ENCODE results near the gene KRTAP17-1.

KRTAP17-1 gene

DNA sequence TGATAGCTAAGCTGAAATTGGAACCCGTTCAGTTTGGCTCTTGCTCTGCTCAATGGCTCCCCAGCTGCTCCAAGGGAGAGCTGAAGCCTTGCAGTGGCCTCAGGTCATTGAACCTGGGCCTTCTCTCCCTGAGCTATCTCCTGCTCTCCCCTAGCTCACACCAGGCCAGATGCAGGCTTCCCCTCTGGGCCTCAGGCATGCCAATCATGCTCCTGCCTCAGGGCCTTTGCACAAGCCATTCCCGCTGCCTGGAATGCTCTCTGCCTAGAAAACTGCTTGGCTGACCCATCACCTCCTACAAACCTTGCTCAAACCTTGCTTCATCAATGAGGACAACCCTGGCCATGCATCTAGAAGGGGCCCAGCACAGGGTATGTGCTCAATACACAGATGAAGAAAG is 16.7 kb upstream of the KRTAP17-1 start:
- DNase-seq (ENCODE audit: low spot score), result no peak

DNA sequence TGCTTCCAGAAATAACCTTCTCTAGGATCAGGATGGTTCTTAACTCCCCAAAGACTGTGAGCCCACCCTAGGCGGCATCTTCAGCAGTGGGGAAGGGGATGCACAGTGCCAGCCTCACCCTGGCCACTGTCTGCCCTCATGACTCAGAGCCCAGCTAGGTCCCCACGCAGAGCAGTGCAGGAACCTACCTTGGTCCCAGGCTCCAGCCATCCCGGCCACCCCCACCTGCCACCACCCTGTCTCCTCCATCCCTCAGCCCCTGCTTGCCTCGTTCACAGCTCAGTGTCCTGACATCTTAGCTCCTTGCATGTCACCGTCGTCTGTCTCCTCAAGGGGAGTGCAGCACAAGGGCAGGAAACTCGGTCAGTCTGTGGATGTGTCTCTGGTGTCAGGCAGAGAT is 16.1 kb upstream of the KRTAP17-1 start:
- no peak for DNase-seq (ENCODE audit: low spot score)

DNA sequence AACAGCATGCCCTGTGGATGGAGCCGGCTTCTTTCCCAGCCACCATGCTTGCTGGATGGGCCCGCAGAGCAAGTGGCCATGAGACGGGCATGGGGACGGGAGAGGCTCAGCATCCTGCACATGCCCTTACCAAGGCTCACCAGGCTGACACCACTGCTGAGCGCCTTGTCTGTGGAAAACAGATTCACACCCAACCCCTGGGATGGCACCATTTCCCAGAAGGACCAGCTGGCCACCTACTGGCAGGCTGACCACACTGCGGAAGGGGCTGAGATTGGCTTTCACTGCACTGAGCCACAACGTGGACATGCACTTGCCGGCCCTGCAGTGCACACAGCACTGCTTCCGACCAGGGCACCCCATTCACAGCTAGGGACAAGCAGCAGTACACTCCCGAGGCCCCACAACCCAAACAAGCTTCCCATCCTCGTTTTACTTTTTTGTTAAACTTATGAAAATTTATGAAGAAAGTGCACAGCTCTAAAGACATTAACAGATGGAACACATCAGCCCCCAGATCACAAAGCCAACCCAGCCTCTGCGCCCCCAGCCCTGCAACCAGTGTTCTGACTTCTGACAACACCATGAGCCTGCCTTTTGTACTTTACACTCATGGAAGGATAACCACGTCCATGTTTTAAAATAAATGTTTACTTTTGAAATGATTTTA is 13.9 kb upstream of the KRTAP17-1 start:
- peak; percentile 78 for DNase-seq (ENCODE audit: low spot score)

DNA sequence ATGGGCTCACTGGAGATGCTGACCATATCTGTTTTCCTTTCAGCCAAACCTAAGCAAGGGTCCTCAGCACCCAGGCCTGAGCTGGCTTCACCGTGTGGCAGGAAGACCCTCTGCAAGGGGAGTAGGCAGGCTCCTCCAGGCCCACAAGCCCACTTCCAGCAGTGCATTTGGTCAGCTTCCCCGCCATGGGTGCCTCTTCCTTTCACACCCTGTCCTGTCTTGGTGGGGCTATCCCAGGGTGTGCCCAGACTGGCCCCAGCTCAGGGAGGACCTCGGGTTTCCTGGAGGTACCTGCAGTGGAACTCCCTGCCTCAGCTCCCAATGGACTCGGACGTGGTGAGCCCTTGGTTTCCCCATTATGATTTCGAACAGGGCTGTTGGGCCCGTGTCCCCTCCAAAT is 12.7 kb upstream of the KRTAP17-1 start:
- no peak for DNase-seq (ENCODE audit: low spot score)

DNA sequence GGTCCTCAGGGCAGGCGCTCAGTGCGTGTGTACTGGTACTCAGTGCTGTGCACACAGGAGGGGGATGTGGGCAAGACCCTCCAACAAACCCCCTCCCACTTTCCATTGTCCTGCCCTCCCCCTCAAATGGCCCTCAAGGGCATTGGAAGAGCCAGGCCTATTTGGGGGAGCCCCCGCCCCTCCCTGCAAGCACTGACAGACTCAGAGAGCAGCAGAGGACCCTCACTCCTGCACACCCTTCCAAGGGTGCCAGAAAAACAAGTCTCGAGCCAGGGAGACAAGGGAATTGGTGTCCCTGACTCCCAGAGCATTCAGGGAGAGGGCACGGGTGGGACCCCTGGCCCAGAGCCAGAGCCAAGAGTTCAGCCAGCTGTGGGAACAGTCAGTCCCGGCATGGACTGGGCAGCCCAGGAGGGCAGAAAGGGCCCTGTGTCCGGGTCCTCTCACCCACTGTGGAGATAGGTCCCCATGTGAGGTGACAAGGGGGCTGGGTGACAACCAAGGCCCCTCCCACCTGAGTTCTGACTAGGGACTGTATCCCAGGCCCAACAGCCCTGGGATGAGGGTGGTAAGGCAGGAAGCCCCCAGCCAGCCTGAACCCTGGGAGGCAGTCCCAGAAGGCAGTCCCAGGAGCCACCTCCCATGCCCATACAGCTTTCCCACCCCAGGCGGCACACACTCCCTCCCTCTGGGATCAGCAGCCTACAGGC is 12.1 kb upstream of the KRTAP17-1 start:
- DNase-seq (ENCODE audit: low spot score), result no peak

DNA sequence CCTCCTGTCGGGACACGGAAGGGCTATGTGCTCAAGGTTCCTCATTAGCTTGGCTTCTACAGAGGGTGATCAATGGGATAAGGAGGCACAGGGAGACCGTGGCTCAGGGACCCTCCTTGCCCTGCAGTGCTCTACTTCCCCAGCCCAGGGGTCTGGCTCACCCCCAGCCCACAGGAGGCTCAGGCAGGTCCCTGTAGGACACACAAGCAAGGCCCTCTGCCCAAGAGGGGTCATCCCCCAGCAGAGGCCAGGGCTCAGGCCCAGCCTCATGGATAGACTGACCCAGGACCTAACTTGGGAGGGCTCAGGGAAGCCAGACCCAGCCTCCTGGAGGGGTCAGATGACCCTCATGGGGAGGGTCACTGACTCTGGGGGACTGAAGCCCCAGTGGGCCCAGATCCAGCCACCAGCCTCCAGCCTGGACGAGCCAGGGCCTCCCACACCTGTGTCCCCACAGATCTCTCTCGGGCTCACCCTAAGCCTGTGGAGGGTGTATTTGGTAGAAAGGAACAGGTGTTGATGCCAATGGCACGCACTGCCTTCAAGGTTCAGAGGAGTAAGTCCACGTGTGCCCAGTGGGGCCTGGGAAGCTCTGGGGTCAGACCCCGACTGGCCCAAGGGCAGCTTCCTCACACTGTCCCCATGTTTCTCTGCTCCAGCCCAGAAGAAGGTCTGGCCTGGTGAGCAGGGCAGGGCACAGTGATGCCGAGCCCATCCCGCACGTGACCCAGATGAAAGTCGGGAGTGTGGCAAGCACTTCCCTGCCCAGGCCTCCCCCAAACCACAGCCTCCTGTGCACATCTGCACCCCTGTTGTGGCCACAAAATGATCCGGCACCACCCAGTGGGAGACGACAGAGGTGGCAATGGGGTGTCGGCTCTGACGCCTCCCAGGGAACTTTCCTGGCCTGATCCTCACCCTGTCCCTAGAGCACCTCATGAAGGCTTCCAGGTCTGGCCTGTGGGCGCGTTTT is 10.9 kb upstream of the KRTAP17-1 start:
- DNase-seq (ENCODE audit: low spot score), result no peak

DNA sequence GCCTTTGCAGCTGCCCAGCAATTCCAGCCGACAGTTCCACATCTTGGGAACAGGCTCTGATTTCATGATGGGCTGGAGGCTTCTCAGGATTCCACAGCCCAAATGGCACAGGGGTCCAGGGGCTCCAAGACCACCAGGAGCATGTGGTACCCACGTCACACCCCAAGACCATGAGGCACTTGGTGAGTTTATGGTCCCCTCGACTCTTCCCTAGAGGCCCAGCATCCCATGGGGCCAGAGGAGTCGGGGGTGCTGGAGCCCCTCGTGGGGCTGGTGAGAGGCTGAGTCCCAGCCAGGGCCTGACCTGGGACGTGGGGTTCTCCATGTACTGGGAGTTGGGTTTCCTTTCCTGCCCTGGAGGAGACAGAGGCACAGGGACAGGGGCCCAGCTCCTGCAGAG is 10.1 kb upstream of the KRTAP17-1 start:
- DNase-seq (ENCODE audit: low spot score), result no peak

DNA sequence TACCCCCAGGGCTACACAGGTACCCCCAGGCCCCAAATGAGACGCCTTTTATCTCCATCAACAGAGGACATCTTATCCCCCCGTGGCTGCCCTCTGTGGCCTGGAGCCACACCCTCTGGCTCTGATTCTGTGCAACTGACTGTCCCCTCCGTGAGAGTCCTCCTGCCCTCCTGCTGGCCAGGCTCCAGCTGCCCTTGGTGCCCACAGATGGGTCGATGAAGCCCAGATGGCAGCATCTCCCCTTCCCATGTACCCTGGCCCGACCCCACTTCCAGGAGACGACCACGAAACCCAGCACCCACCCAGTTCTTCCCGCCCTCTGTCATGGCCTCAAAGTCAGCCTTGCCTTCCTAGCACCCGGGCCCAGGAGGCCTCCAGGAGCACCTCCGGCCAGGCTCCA is 9.6 kb upstream of the KRTAP17-1 start:
- DNase-seq (ENCODE audit: low spot score), result no peak

DNA sequence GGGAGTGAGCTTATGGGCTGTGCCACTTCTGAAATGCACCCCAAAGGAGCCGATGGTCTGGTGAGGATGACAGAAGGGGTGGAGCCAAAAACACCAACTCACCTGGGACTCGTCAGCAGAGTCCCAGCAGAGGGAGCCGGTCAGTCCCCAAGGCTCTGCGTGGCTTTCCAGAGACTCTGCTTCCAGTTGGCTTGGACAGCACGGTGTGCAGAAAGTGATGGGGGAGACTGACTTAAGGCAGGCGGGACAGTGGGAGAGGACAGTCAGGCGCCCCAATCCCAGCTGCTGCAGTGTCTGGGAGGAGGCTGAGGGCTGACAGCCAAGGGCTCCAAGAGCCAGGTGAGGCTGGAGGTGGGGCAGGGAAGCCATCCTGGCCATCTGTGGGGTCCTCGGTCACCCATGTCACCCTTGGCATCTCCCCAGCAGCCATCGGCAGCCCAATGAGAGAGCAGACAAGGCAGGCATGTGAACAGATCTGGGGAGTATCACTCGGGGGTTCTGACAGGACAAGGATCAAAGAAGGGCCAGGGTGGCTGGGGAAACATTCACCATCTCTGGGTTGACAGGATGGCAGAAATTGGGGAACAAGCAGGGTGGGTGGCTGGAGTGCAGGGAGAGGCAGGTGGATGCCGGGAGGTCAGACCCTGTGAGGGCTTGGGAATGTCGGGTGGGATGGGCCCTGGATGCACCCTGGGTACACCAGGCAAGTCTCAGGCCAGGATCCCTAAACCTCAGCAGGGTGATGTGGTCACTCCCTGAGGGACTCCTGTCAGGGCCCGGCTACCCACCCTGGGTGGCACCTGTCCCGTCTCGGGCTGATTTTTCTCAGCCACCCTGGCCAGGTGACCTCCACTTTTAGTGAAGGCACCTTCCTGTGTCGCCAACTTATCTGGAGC is 8.9 kb upstream of the KRTAP17-1 start:
- DNase-seq (ENCODE audit: low spot score), result no peak

DNA sequence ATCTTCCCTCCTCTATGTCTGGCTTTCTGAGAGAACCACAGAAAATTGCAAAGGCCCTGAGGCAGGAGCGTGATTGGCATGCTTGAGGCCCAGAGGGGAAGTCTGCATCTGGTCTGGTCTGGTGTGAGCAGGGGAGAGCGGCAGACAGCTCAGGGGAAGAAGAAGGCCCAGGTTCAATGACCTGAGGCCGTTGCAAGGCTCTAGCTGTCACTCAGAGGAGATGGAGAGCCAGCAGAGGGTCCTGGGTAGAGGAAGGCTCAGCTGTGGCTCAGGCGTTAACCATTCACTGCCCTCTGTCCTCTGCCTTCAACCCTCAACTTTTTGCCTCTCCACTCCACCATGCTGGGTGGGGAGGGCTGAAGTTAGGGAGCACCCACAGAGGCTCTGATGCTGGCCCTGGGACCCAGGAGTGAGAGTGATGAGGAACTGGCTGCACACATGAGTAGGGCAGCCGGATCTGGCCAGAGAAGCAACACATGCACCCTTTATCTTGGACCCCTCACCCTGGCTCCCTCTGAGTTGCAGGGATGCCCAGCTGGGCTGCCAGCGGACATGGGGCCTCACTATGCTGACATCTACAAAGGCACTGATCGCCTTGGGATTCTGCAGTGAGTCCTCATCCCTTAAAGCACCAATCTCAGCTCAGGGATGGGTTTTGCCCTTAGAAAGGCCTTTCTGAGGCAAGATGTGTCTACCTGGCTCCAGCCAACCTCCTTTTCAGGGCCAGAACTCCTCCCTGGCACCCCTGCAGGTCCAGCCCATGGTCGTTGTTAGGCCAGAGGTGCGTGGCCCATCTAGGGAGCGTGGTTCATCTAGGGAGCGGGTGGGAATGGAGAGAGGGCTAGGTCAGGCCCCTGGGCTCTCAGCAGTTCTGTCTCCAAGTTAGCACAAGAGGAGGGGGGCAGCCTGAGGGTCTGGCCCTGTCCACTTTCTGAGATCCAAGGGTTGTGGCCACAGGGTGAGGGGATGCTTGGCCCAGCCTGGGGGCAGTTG is 7.7 kb upstream of the KRTAP17-1 start:
- DNase-seq (ENCODE audit: low spot score), result no peak

DNA sequence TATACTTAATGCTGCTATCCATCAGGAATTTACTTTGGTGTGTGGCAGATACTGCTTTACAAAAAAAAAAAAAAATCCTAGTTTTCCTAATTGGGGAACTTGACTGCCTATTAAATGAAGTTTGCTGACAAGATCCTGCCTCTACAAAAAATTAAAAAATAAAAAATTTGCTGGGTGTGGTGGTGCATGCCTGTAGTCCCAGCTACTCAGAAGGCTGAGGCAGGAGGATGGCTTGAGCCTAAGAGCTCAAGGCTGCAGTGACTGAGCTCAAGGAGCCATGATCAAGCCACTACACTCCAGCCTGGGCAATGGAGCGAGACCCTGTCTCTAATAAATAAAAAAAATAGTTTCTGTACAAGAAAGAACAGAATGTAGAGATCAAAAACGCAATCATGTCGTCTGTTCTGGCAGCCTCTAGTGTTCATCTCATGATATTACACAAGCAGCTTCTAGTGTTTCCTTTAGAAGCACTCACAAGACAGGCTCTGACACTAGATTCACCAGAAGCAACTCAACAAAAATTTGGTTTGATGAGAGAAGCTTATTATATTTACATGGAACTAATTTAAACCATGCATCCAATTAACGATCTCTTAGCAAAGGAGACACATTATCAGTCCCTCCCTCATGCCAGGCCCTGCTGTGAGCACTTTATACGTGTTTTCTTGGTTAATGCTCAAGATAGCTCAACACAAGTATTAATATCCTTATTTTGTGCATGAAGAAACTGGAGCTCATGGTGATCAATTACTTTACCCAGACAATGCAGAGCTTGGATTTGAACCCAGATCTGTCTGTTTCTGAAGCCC is 6.8 kb upstream of the KRTAP17-1 start:
- peak; percentile 62 for DNase-seq (ENCODE audit: low spot score)

DNA sequence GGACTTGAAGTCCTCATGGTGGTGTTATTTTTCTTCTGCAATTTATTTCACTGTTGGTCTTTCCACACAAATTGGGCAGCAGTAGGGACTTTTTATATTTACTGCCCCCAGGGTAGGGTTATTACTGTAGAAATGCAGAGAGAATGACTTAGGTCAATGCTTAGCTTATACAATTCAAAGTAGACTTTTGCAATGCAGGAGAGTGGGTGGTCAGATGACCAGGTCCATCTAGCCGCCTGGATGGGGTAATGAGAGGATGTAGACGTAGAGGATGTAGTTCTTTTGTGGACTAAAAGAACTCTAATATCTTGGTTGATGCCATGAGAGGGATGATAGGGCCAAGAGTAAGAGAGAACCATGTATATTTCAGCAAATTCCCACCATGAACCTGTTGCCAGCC is 2.7 kb upstream of the KRTAP17-1 start:
- no peak for DNase-seq (ENCODE audit: low spot score)

DNA sequence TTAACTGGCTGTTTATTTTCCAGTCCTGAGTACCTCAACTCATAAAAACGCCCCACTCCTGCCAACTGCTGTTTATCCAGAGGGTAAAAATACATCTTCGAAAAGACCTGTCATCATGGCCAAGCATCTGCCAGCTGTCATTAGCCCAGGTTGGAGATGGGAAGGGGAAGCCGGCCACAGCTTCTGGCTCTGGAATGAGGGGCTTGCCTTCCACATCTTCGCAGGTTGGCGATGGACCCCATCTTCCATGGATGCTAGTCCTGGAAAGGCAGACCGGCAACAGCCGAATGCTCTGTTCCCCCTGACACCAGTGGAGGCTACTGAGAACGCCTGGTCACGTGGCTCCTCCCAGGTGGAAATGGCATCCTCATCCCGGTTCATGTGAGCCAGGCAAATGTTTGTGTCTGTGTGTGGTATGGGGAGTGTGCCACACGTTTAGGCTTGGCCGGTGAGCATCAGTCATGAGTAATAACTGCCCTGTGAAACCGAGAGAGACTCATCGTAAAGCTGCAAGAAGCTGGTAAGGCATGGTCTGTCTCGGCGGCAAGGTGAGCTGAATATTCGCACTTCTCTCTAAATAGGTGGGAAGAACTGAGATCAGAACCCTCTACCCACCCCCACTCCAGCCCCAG is 420 bp upstream of the KRTAP17-1 start:
- no peak for DNase-seq (ENCODE audit: low spot score)

DNA sequence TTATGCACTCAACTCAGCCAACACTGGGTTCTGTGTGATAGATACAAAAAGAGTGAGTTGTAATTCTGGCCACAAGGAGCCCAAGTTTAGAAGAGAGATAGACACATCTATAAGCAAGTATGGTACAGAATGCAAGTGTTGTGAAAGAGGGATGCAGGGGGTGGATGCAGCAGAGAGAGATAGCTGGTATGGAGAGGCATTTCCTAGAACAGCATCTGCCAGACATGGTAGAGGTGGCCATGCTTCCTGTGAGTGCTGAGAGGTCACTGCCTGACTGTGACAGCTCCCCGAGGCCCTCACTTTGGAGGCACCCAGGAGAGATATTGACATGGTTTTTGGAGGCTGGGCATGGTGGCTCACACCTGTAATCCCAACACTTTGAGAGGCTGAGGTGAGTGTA is 4.4 kb downstream of the KRTAP17-1 start:
- no peak for DNase-seq (ENCODE audit: low spot score)

DNA sequence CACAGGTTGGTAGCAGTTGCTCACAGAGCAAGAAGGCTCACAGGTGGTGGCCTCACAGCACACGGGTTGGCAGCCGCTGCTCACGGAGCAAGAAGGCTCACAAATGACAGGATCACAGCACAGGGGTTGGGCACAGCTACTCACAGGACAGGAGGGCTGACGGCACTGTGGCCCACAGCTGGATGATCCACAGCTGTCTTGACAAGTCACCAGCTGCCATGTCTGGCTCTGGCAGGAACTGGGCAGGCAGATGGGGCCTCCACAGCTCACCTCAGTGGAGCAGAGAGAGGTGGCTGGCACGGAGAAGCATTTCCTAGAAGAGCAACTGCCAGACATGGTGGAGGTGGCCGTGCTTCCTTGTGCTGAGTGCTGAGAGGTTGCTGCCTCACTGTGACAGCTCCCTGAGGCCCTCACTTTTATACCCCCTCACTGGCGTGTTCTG is 6.6 kb downstream of the KRTAP17-1 start, which contains the start of gene KRTAP16-1:
KRTAP16-1 (minus strand) TSS at position 392 of the 442 bp plus-strand sequence; CDS start at position 336, 56 bp downstream.
- DNase-seq (ENCODE audit: low spot score), result no peak

DNA sequence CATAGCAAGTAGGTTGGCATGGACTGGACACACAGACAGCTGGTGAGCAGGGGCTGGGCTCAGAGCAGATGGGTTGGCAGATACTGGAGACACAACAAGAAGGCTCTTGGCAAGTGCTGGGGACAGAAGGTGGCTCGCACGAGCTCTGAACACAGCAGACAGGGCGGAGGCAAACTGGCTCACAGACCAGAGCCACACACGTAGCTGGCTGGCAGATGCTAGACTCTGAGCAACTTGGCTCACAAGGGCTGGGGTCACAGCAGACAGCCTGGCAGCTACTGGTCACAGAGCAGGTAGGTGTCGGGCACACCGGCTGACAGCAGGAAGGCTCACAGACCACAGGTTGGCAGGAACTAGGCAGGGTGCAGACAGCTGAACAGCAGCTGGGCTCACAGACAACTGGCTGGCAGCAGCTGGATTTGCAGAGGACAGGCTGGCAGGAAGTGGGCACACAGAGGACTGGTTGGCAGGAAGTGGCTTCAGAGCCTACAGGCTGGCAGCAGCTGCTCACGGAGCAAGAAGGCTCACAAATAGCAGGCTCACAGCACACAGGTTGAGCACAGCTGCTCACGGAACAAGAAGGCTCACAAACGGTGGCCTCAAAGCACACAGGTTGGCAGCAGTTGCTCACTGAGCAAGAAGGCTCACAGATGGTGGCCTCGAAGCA is 7.1 kb downstream of the KRTAP17-1 start:
- DNase-seq (ENCODE audit: low spot score), result no peak

DNA sequence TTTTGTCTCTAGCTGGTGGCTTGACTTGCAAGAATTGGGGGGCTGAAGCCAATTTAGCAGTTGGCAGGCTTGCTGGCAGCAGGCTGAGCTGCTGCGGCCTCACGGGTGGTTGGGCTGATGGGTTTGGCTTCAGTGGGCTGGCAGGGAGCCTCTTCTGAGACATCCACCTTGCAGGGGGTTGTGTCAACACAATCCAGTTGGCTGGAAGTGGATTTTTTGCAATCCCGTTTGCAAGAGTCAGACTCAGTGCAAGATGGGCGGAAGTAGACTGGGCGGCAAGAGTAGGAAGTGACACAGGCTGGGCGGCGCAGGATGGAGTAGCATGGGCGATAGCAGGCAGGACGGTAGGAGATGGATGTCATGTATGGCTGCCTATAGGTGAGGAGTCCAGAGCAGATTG is 7.9 kb downstream of the KRTAP17-1 start:
- DNase-seq (ENCODE audit: low spot score), result no peak

DNA sequence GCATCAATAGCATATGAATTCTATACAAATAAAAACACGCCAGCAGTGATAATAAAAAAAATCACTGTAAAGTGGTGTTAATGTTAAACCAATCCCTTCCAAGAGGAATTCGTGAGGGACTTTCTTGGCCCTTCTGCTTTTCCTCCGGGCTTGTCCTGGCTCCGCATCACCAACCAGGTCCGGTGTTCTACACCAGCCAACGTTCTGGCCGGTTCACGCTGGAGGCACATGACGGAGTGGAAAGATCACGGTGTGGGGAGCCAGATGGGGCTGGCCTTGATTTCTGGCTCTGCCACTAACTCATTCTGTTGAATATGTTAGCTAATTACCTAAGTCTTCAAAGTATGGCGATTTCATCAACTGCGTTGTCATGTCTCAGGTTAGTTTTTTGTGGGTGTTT is 11.4 kb downstream of the KRTAP17-1 start:
- DNase-seq (ENCODE audit: low spot score), result no peak
